Measurements from ENCODE around the gene PRSS57.

Gene PRSS57

GRCh38 chr19:639253-640160, 55.7 kb downstream of the PRSS57 start, which contains the start of gene FGF22:
FGF22 (plus strand) TSS chr19:639879; CDS start chr19:639926, 47 bp downstream.
- DNase-seq (ENCODE audit: extremely low read depth, low read depth), result peak; percentile 46
- TF ChIP-seq CTCF (IDR thresholded peaks at IDR 0.05; ENCODE audit: low read depth, low read length), result no peak

DNA sequence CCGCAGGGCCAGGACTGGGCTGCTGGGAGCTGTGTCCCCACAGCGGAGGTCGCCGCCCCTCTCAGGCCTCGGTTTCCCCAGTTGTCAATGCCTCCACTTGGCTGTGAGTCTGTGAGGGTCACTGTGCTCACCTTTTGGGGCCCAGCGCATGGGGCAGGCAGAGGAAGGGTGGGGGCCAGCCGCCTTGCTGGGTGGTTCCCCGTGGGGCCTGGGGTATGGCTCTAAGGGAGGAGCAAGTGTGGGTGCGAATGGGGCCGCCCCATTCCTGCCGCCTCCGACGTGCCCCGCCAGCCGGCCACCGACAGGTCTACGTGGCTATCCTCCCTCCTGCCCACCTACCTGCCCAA, 56.4 kb downstream of the PRSS57 start:
- TF ChIP-seq CTCF (IDR thresholded peaks at IDR 0.05; ENCODE audit: low read depth, low read length), result no peak
- no peak for DNase-seq (ENCODE audit: extremely low read depth, low read depth)

Data from AG09319 (cell line).